GM12878 (cell line): Measurements from ENCODE around the gene ERG. TPM values are rescaled to one million over a fixed set of nuclear protein-coding genes. Genes with fewer than 3 reads are reported as not detected.

Experiments
- ATAC-seq: fragments of 200-7000 bp; cut with Tn5 transposase; 3 replicates; pipeline ENCODE4 v1.9.1; 2020; ENCODE audit warnings: mild to moderate bottlenecking, moderate library complexity
- BruUV-seq: library from RNA; stranded (reverse); fragments of 400-500 nt; replicated peaks from 2 replicates; lab custom pipeline; 2021; lab: Mats Ljungman, UMichigan
- CTCF ChIA-PET: fragments of 300-600 bp; sonication (Branson Sonifier 250); formaldehyde crosslinking; extraction: SDS; loops from one replicate; lab custom pipeline; 2021; ENCODE audit warnings: inconsistent platforms; lab: Yijun Ruan, JAX
- POLR2A ChIA-PET: fragments of 350-600 bp; formaldehyde crosslinking; extraction: SDS; loops from one replicate; lab custom pipeline; 2021; ENCODE audit warnings: inconsistent platforms; lab: Charles Lee
- RAD21 ChIA-PET: fragments of 300-600 bp; sonication (Branson Sonifier 250); formaldehyde crosslinking; loops from one replicate; lab custom pipeline; 2023; ENCODE audit warnings: antibody characterized with exemption; ENCODE audit not compliant: unreplicated experiment; lab: Charles Lee
- SMC1A ChIA-PET: fragments of 300-600 bp; sonication (Branson Sonifier 250); formaldehyde crosslinking; loops from one replicate; lab custom pipeline; 2023; ENCODE audit not compliant: unreplicated experiment, uncharacterized antibody; lab: Charles Lee
- DNase-seq: peaks from one replicate; pipeline ENCODE4 v3.0.0-alpha.2; 2011; ENCODE audit warnings: low read depth, low spot score
- FAIRE-seq: peaks from 3 replicates; lab custom pipeline; 2011; peaks lifted over from hg19 to GRCh38; lab: Jason Lieb, UNC
- H2AFZ ChIP-seq: 2 replicates; pipeline ENCODE4 v1.6.0; 2011; ENCODE audit warnings: low read depth, low read length, control low read depth; ENCODE audit not compliant: control insufficient read depth
- H3K27ac ChIP-seq: 2 replicates; pipeline ENCODE4 v1.5.1; 2011; ENCODE audit warnings: control low read depth; ENCODE audit not compliant: control insufficient read depth, insufficient read depth
- H3K27me3 ChIP-seq, 2 experiments: replicated peaks in 1 of 2; 2 replicates each; pipeline versions ENCODE4 v1.6.0 to v1.6.1; 2011; ENCODE audit warnings: low read length in 1 of 2; ENCODE audit not compliant: control insufficient read depth in 2 of 2, insufficient read depth in 2 of 2
- H3K36me3 ChIP-seq, 2 experiments: 2 replicates each; pipeline ENCODE4 v1.5.1; 2011; ENCODE audit warnings: low read length in 1 of 2; ENCODE audit not compliant: control insufficient read depth in 2 of 2, insufficient read depth in 2 of 2
- H3K4me1 ChIP-seq: 2 replicates; pipeline ENCODE4 v1.6.1; 2011; ENCODE audit warnings: mild to moderate bottlenecking, low read length, moderate library complexity, mixed read lengths; ENCODE audit not compliant: control insufficient read depth, insufficient read depth
- H3K4me2 ChIP-seq: 2 replicates; pipeline ENCODE4 v1.6.0; 2011; ENCODE audit warnings: control low read depth; ENCODE audit not compliant: control insufficient read depth, insufficient read depth
- H3K4me3 ChIP-seq: fragments of 200-600 bp; sonication (generic); 2 replicates; pipeline ENCODE4 v1.5.1; 2016
- H3K79me2 ChIP-seq: 2 replicates; pipeline ENCODE4 v1.6.0; 2011; ENCODE audit warnings: low read length; ENCODE audit not compliant: control insufficient read depth, insufficient read depth
- H3K9ac ChIP-seq: 2 replicates; pipeline ENCODE4 v1.8.0; 2011; ENCODE audit warnings: low read length, control low read depth, mixed read lengths; ENCODE audit not compliant: control insufficient read depth, insufficient read depth
- H3K9me3 ChIP-seq: replicated peaks from 3 replicates; pipeline ENCODE4 v1.5.1; 2011; ENCODE audit warnings: mild to moderate bottlenecking, low read length; ENCODE audit not compliant: control insufficient read depth, insufficient read depth
- H4K20me1 ChIP-seq: 2 replicates; pipeline ENCODE4 v1.6.0; 2011; ENCODE audit not compliant: control insufficient read depth, insufficient read depth
- BCL11A ChIP-seq: IDR thresholded peaks from 2 replicates; pipeline ENCODE4 v1.6.1; 2011; ENCODE audit warnings: low read depth, low read length
- BHLHE40 ChIP-seq, 2 experiments: fragments of 450-650 bp in 1 of 2; IDR thresholded peaks; 2 replicates each; pipeline ENCODE4 v1.6.1; 2011 to 2017; ENCODE audit warnings: low read depth in 2 of 2, borderline replicate concordance in 1 of 2, improper control_type of control experiment in 1 of 2, low read length in 1 of 2, mild to moderate bottlenecking in 1 of 2
- CUX1 ChIP-seq: IDR thresholded peaks from 2 replicates; pipeline ENCODE4 v1.6.1; 2012; ENCODE audit warnings: improper control_type of control experiment, low read depth, low read length; ENCODE audit not compliant: insufficient replicate concordance
- ETV6 ChIP-seq, 2 experiments: fragments of 450-650 bp in 1 of 2; IDR thresholded peaks in 1 of 2; conservative IDR thresholded peaks in 1 of 2; 2 replicates each; pipeline ENCODE4 v1.6.1; 2014; ENCODE audit warnings: antibody characterized with exemption in 1 of 2, borderline replicate concordance in 1 of 2, low read depth in 1 of 2, mild to moderate bottlenecking in 1 of 2, moderate library complexity in 1 of 2
- GABPA ChIP-seq: IDR thresholded peaks from 2 replicates; pipeline ENCODE4 v1.6.1; 2014; ENCODE audit warnings: antibody characterized with exemption, low read depth, mild to moderate bottlenecking, inconsistent platforms
- KAT2A ChIP-seq: conservative IDR thresholded peaks from 2 replicates; pipeline ENCODE4 v1.6.1; 2011; ENCODE audit warnings: low read depth, low read length; ENCODE audit not compliant: control insufficient read depth
- MEF2A ChIP-seq: IDR thresholded peaks from 2 replicates; pipeline ENCODE4 v1.6.1; 2011; ENCODE audit warnings: low read depth, mild to moderate bottlenecking, low read length, moderate library complexity; ENCODE audit not compliant: insufficient read depth
- PKNOX1 ChIP-seq: fragments of 450-650 bp; IDR thresholded peaks from 2 replicates; pipeline ENCODE4 v1.6.1; 2016; ENCODE audit warnings: mild to moderate bottlenecking
- WGBS: methylation state at CpG from one replicate; pipeline ENCODE4 v1.1.6; 2016; ENCODE audit warnings: low lambda C conversion rate; ENCODE audit not compliant: insufficient replicate concordance, insufficient coverage; ENCODE audit errors: missing lambda C conversion rate; 5-methylcytosine and 5-hydroxymethylcytosine counted together
- in situ Hi-C: fragments of 300-500 bp; cut with MboI; formaldehyde crosslinking; loops from 9 replicates; pipeline ENCODE4 v1.14.3; 2018; ENCODE audit warnings: mixed read lengths
- intact Hi-C: fragments of 100-400 bp; cut with micrococcal nuclease; formaldehyde crosslinking; loops from one replicate; pipeline ENCODE4 v1.14.2; 2022; ENCODE audit not compliant: unreplicated experiment
- polyA plus RNA-seq, 11 experiments: library from polyadenylated mRNA; depleted of rRNA in 4 of 11; unstranded in 6 of 11; stranded (reverse) in 5 of 11; fragments of >200 nt; fragmentation: Nextera tagmentation in 4 of 11; fragmentation: Illumina TruSeq in 1 of 11; extraction: Ambion mirVana in 4 of 11; extraction: Trizol in 1 of 11; gene quantifications; 1 replicate in 1 of 11; 2 replicates in 10 of 11; pipeline versions ENCODE4 v1.2.1 to v1.2.3, GENCODE V29; 2011 to 2016; ENCODE audit warnings: inconsistent platforms in 2 of 11, missing spikeins in 2 of 11, low read depth in 1 of 11
- total RNA-seq, 4 experiments: library from RNA; depleted of rRNA in 3 of 4; stranded (reverse); fragments of >200 nt in 3 of 4; fragmentation: Illumina TruSeq in 1 of 4; extraction: Trizol in 1 of 4; gene quantifications; 2 replicates each; pipeline versions ENCODE4 v1.2.1 to v1.2.3, GENCODE V29; 2013 to 2021
- TF ChIP-seq, protein P1 (sequence below): fragments of 450-650 bp; formaldehyde crosslinking; IDR thresholded peaks from 2 replicates; pipeline ENCODE4 v1.4.0; 2022; ENCODE audit warnings: mild to moderate bottlenecking, moderate library complexity
- TF ChIP-seq, protein P2 (sequence below): fragments of 150-350 bp; IDR thresholded peaks from 2 replicates; pipeline ENCODE4 v1.6.1; 2016; ENCODE audit warnings: low read depth, low read length

Gene ERG
- total and polyA plus RNA-seq, 10 of the 15 experiments (the other 5 are each of a cell fraction or from before 2014, with no cell fraction given): not detected

DNA sequence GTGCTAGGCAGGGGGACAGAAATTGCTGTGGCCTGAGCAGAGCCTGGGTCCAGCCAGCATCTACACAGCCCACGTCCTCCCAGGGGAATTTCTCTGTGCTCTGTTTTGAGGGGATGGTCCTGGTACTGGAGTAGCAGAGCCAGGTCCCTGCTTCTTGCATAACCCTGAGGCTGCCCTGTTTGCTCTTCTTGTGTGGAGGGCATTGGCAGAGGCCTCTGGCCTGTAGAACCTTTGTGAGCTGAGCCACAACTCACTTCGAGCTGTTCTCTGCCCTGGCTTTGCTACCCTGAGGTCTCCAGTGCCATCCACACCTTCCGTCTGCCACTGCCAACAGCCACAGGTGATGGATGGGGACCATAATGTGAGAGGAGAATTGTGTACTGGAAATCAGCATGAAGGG is 139.6 kb downstream of the ERG start:
- ATAC-seq (no peak), DNase-seq (no peak), FAIRE-seq (no peak)
- no peaks in the 10 kb centered on the region for H3K9me3 ChIP-seq
- ChIA-PET SMC1A (no interaction called here), POLR2A (no interaction called here), CTCF (interaction anchor here (8.8 to 9.1 kb wide), 2 partner anchors 140 to 199 kb away, joined by 142 to 195 read pairs; no protein-coding TSS in a partner anchor), RAD21 (interaction anchor here (1.4 kb wide), 1 partner anchor 647 kb away, joined by 3 read pairs; no protein-coding TSS in a partner anchor)
- no TSS peak for BruUV-seq
- no peaks in the 10 kb centered on the region for H3K36me3 ChIP-seq
- H2AFZ ChIP-seq: no peak overlapping the region
- WGBS: 24% methylated on average over 3 of the region's 3 CpGs
- no peaks in the 10 kb centered on the region for H3K27me3 ChIP-seq
- no peaks in the 10 kb centered on the region for H3K79me2 ChIP-seq
- intact Hi-C loops (no loop called here), in situ Hi-C loops (no loop called here)
- no peak overlapping the region for H3K27ac ChIP-seq
- H4K20me1 ChIP-seq: no peaks in the 10 kb centered on the region
- H3K4me1 ChIP-seq: no peaks in the 10 kb centered on the region
- H3K4me3 ChIP-seq: no peak overlapping the region
- H3K9ac ChIP-seq: no peak overlapping the region
- H3K4me2 ChIP-seq: no peak overlapping the region
- TF ChIP-seq GABPA (no peak), BCL11A (no peak), MEF2A (no peak), CUX1 (no peak), ETV6 (conservative IDR thresholded peaks at IDR 0.05 in 1 of 2, IDR thresholded peaks at IDR 0.05 in 1 of 2; ENCODE audit: borderline replicate concordance in 1 of 2, low read depth in 1 of 2) (no peak), KAT2A (no peak), BHLHE40 (IDR thresholded peaks at IDR 0.05; ENCODE audit: borderline replicate concordance in 1 of 2, low read depth in 2 of 2, low read length in 1 of 2) (no peak), PKNOX1 (no peak)
- TF ChIP-seq, protein P1, sequence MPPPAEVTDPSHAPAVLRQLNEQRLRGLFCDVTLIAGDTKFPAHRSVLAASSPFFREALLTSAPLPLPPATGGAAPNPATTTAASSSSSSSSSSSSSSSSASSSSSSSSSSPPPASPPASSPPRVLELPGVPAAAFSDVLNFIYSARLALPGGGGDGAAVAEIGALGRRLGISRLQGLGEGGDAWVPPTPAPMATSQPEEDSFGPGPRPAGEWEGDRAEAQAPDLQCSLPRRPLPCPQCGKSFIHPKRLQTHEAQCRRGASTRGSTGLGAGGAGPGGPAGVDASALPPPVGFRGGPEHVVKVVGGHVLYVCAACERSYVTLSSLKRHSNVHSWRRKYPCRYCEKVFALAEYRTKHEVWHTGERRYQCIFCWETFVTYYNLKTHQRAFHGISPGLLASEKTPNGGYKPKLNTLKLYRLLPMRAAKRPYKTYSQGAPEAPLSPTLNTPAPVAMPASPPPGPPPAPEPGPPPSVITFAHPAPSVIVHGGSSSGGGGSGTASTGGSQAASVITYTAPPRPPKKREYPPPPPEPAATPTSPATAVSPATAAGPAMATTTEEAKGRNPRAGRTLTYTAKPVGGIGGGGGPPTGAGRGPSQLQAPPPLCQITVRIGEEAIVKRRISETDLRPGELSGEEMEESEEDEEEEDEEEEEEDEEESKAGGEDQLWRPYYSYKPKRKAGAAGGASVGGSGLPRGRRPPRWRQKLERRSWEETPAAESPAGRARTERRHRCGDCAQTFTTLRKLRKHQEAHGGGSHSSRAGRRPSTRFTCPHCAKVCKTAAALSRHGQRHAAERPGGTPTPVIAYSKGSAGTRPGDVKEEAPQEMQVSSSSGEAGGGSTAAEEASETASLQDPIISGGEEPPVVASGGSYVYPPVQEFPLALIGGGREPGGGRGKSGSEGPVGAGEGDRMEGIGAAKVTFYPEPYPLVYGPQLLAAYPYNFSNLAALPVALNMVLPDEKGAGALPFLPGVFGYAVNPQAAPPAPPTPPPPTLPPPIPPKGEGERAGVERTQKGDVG: no peak
- TF ChIP-seq, protein P2, sequence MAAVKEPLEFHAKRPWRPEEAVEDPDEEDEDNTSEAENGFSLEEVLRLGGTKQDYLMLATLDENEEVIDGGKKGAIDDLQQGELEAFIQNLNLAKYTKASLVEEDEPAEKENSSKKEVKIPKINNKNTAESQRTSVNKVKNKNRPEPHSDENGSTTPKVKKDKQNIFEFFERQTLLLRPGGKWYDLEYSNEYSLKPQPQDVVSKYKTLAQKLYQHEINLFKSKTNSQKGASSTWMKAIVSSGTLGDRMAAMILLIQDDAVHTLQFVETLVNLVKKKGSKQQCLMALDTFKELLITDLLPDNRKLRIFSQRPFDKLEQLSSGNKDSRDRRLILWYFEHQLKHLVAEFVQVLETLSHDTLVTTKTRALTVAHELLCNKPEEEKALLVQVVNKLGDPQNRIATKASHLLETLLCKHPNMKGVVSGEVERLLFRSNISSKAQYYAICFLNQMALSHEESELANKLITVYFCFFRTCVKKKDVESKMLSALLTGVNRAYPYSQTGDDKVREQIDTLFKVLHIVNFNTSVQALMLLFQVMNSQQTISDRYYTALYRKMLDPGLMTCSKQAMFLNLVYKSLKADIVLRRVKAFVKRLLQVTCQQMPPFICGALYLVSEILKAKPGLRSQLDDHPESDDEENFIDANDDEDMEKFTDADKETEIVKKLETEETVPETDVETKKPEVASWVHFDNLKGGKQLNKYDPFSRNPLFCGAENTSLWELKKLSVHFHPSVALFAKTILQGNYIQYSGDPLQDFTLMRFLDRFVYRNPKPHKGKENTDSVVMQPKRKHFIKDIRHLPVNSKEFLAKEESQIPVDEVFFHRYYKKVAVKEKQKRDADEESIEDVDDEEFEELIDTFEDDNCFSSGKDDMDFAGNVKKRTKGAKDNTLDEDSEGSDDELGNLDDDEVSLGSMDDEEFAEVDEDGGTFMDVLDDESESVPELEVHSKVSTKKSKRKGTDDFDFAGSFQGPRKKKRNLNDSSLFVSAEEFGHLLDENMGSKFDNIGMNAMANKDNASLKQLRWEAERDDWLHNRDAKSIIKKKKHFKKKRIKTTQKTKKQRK: no peak
